Measurements from ENCODE around the gene CHD9NB.

CHD9NB gene

DNA sequence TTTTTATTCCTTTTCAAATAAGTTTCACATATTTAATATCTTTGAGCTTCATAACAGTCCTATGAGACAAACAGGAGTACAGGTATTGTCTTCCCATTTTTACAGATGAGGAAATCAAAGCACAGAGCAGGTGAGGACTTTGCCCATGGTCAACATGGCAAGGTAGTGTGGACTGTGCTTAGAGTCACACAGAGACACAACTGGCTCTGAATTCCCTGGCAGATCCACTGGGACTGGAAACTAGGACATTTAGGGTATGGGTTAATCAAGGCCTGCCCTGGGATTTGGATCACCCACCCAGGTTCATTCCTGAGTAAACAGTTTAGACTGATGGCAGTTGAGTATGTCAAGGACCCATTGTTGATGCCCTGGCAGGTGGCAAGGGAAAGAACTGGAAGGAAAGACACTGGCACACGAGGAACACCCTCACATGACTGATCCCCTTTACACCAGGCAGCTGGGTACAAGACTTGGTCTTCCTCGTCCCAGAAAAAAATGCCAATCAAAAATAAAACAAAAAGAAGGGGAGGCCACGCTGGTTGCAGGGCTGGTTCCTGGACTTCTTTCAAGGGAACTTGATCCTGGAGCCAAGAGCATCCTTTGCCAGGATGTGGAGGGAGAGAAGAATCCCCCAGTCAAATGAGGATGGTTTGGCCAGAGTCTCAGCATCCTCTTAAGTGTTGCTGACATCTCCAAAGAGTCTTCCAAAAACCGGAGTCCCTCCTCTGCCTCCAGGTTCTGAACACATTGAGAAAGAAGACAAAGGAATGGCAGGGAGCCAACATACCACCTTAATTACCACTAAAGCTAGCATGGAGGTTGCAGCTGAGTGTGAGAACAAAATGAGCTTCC, 37.0 kb upstream of the CHD9NB start:
- TF ChIP-seq, protein P1, sequence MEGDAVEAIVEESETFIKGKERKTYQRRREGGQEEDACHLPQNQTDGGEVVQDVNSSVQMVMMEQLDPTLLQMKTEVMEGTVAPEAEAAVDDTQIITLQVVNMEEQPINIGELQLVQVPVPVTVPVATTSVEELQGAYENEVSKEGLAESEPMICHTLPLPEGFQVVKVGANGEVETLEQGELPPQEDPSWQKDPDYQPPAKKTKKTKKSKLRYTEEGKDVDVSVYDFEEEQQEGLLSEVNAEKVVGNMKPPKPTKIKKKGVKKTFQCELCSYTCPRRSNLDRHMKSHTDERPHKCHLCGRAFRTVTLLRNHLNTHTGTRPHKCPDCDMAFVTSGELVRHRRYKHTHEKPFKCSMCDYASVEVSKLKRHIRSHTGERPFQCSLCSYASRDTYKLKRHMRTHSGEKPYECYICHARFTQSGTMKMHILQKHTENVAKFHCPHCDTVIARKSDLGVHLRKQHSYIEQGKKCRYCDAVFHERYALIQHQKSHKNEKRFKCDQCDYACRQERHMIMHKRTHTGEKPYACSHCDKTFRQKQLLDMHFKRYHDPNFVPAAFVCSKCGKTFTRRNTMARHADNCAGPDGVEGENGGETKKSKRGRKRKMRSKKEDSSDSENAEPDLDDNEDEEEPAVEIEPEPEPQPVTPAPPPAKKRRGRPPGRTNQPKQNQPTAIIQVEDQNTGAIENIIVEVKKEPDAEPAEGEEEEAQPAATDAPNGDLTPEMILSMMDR (conservative IDR thresholded peaks at IDR 0.05; ENCODE audit: low read depth, low read length) = no peak
- H3K79me2 ChIP-seq (ENCODE audit: insufficient read depth, low read depth) = peaks cover 6% of the 10 kb centered on the region; the same call in 1 of the 2 replicates
- peaks cover 27% of the 10 kb centered on the region for H3K4me1 ChIP-seq (ENCODE audit: low read depth, poor library complexity, severe bottlenecking)
- no peak overlapping the region for H3K4me2 ChIP-seq
- H3K9ac ChIP-seq = no peak overlapping the region
- H3K4me3 ChIP-seq (IDR thresholded peaks at IDR 0.05; ENCODE audit: insufficient read depth, low read depth, low read length) = no peak overlapping the region
- H2AFZ ChIP-seq (ENCODE audit: low read depth) = no peak overlapping the region
- no peaks in the 10 kb centered on the region for H4K20me1 ChIP-seq (ENCODE audit: insufficient read depth)
- H3K36me3 ChIP-seq (ENCODE audit: insufficient read depth) = no peaks in the 10 kb centered on the region
- no peak overlapping the region for H3K27ac ChIP-seq
- H3K27me3 ChIP-seq (ENCODE audit: insufficient read depth, low read depth) = no peaks in the 10 kb centered on the region

GRCh38 chr16:53087101-53087500, 34.4 kb upstream of the CHD9NB start:
- Histone ChIP-seq H3K9ac (no peak overlapping the region), H2AFZ (ENCODE audit: low read depth) (no peak overlapping the region), H3K27ac (no peak overlapping the region), H3K4me1 (ENCODE audit: low read depth, poor library complexity, severe bottlenecking) (peaks cover 5% of the 10 kb centered on the region), H3K79me2 (ENCODE audit: insufficient read depth, low read depth) (0 out of 2 replicates have a peak, but pooled peaks cover 6% of the 10 kb centered on the region), H3K36me3 (ENCODE audit: insufficient read depth) (no peaks in the 10 kb centered on the region), H3K4me3 (IDR thresholded peaks at IDR 0.05; ENCODE audit: insufficient read depth, low read depth, low read length) (no peak overlapping the region), H3K27me3 (ENCODE audit: insufficient read depth, low read depth) (no peaks in the 10 kb centered on the region), H3K4me2 (no peak overlapping the region), H4K20me1 (ENCODE audit: insufficient read depth) (no peaks in the 10 kb centered on the region)
- TF ChIP-seq, protein P1 (conservative IDR thresholded peaks at IDR 0.05; ENCODE audit: low read depth, low read length) = no peak

DNA sequence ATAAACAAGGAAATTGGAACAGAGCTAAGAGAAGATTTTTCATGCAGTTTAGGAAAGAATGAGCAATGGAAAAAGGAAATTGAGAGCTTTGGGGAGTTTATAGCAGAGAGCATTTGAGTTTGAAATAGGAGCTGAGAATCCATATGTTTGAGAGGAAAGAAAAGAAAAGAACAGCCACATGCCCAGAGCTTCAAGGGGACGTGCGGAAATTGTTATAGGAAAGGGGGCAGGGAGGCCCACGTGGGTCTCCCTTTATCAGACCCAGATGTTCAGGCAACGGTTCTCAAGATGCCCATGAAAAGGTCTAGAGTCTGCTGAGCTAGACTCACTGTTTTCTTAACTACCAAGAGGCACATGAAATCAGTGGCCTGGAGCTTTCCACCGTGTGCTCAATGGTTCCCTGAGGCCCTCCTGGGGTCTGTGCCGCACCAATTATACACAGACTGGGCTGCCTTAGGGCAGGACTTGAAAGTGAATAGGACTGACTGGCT, 33.3 kb upstream of the CHD9NB start:
- Histone ChIP-seq H3K9ac (no peak overlapping the region), H3K27ac (no peak overlapping the region)

GRCh38 chr16:53085369-53085843, 32.7 kb upstream of the CHD9NB start:
- Histone ChIP-seq H3K79me2 (ENCODE audit: insufficient read depth, low read depth) (no peaks in the 10 kb centered on the region), H3K27me3 (ENCODE audit: insufficient read depth, low read depth) (no peaks in the 10 kb centered on the region), H3K9ac (no peak overlapping the region), H3K27ac (no peak overlapping the region), H3K4me3 (IDR thresholded peaks at IDR 0.05; ENCODE audit: insufficient read depth, low read depth, low read length) (no peak overlapping the region), H4K20me1 (ENCODE audit: insufficient read depth) (no peaks in the 10 kb centered on the region), H2AFZ (ENCODE audit: low read depth) (no peak overlapping the region), H3K4me2 (no peak overlapping the region), H3K4me1 (ENCODE audit: low read depth, poor library complexity, severe bottlenecking) (no peaks in the 10 kb centered on the region), H3K36me3 (ENCODE audit: insufficient read depth) (no peaks in the 10 kb centered on the region)
- TF ChIP-seq, protein P1 (conservative IDR thresholded peaks at IDR 0.05; ENCODE audit: low read depth, low read length) = no peak

More for the DNA sequence above, 33.3 kb upstream of the CHD9NB start:
- H3K79me2 ChIP-seq (ENCODE audit: insufficient read depth, low read depth) = no peaks in the 10 kb centered on the region
- H3K4me1 ChIP-seq (ENCODE audit: low read depth, poor library complexity, severe bottlenecking) = no peaks in the 10 kb centered on the region
- no peak overlapping the region for H2AFZ ChIP-seq (ENCODE audit: low read depth)
- no peak overlapping the region for H3K4me2 ChIP-seq
- no peak overlapping the region for H3K4me3 ChIP-seq (IDR thresholded peaks at IDR 0.05; ENCODE audit: insufficient read depth, low read depth, low read length)
- H4K20me1 ChIP-seq (ENCODE audit: insufficient read depth) = no peaks in the 10 kb centered on the region
- H3K27me3 ChIP-seq (ENCODE audit: insufficient read depth, low read depth) = no peaks in the 10 kb centered on the region
- H3K36me3 ChIP-seq (ENCODE audit: insufficient read depth) = no peaks in the 10 kb centered on the region
- TF ChIP-seq, protein P1 (conservative IDR thresholded peaks at IDR 0.05; ENCODE audit: low read depth, low read length) = no peak

All from KMS-11 (cell line).